Raji (cell line): Measurements from ENCODE around the gene SERPINB5.

Experiments used
- POLR2A ChIP-seq: IDR thresholded peaks from 2 replicates; pipeline ENCODE4 v1.6.1; 2011; ENCODE audit warnings: low read depth, low read length, control low read depth; ENCODE audit not compliant: insufficient read depth

The SERPINB5 gene

DNA sequence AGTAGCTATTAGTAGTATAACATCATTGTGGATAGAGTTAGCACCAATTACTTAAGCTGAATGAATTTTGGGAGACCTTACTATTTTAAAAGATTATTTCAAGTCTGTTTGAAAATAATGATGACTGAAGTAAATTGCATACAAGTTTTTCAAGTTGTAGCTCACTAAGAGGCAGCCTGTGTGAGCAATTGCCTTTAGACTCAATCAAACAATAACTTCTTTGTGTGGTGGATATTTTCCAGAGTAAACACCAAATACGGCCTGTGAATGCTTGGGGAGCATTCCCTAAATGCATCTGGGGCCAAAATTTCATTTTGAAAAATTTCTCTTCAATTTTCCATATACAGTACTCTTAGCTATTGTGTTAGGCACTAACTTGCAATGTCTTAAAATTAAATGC lies 73.3 kb downstream of the SERPINB5 start:
- no peak for TF ChIP-seq POLR2A

DNA sequence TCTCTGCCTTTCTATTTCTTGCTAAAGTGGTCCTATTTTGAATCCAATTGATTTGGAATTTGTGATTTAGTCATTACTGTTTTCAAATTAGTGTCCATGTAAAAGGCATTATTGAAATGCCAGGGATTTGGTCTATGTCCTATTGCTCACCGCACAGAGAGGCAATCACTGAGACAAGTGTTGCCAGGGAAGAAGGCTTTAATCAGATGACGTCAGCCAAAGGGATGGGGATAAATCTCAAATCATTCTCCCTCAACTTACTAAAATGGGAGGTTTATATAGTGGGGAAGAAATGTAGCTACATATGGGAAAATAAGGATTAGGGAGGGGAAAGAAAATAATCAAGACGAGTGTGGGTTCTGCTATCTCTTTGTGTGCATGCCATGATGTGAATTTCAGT lies 75.0 kb downstream of the SERPINB5 start:
- TF ChIP-seq POLR2A: no peak

DNA sequence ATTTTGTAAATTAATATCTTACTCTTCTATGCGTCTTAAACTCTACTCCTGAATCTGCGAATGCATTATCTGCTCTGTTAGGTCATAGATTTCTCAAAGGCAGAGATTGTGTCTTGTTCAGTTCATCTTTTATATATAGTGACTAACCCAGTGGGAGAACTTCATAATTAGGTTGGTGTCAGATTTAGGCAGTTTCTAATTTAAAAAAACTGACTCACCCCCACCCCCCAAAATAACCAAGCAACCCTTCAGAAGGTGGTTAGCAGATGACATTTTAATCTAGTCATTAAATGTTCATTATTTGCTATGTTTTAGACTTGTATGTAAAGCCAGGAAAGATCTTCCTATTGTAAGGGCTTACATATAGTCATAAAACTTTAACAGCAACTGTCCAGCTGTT lies 75.8 kb downstream of the SERPINB5 start:
- TF ChIP-seq POLR2A: no peak

DNA sequence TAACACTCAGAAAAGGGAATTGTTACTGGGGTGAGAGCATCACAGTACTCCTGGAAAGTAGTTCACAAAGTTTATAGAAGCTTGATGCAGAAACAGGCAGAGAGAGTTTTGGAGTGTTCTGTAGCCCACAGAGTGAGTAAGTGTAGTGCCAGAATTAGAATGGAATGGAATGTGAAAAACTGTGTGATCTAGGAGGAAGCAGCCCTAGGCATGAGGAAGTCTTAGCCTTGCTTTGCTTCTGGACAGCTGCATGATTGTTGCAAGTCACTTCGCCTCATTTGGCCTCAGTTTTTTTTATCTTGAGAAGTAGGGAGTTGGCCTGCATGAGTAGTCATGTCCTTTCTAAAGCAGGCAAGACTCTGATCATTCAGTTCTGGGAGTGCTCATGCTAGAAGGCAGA lies 76.3 kb downstream of the SERPINB5 start:
- no peak for TF ChIP-seq POLR2A
